Measurements from ENCODE around the gene RIPOR2.
"Not testable (repeated sequence)": the region's sequence is repeated elsewhere in the genome, so short reads cannot be mapped to it uniquely, and the experiment has no call there.

The RIPOR2 gene

DNA sequence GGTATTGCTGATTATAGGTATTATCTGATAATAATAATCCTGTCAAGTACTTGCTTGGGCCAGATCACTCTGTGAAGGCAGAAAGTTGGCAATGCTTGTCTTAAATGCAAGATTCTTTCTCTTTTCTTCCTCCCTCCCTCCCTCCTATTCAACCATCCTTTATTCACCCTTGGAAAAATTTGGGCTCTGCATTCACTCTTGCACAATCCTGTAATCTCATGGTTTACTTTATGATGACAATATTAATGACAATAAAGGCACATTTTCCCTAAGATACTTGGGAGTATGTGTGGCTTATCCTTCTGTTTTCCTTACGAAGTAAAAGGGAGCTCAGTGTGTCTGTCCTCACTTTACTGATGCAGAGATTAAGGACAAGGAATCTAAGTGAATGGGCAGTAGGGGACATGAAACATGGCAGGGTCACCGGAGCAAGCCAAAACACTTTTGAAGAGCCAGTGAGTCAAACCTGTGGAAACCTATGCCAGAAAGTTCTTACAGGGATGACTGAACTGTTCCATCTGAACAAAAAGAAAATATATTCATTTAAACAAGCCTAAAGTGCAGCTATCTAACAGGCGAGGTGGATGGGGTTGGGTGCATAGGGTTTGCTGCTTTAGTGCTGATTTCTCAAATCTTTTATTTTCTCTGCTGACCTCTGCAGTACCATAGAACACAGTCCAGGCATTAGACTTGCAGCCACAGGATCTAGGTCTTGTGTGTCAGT, 14.6 kb upstream of the RIPOR2 start:
- no peak for DNase-seq

DNA sequence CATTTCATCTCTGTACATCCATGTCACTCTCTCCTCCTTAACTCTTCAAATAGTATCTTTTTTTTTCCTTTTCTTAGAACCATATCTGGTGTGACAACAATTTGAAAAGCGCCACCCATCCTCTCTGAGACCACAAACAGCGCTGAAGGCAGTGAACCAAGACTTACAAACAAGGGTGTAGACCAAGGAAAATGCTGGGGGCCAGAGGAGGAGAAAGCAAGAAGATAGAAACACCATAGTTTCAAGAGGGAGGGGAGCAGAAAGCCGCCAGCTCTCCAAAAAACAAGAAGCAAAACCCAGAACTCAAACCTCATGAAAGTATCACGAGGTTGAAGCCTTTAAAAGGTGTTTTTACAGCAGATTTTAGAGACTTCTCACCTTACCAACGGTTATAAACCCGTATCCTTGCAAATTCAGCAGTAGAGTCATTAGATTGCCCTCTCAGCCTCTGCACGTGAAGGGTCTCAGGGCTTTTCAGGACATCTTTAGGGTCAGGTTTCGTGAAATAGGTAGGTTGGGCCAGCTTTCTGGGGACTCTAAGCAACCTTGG, 13.3 kb upstream of the RIPOR2 start:
- DNase-seq = peak; percentile 88

DNA sequence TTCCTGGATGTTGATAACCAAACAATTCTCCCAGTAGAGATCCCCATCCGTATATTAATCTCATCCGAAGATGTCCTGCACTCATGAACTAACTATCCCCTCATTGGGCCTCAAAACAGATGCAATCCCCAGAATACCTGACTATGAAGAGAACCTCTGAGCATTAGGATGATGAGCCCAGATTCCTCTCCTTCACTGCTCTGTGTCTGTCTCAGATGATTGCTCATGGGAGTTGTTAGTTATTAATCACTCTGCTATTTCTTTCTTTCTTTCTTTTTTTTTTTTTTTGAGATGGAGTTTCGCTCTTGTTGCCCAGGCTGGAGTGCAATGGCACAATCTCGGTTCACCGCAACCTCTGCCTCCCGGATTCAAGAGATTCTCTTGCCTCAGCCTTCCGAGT, 12.5 kb upstream of the RIPOR2 start:
- not testable (repeated sequence) for DNase-seq

DNA sequence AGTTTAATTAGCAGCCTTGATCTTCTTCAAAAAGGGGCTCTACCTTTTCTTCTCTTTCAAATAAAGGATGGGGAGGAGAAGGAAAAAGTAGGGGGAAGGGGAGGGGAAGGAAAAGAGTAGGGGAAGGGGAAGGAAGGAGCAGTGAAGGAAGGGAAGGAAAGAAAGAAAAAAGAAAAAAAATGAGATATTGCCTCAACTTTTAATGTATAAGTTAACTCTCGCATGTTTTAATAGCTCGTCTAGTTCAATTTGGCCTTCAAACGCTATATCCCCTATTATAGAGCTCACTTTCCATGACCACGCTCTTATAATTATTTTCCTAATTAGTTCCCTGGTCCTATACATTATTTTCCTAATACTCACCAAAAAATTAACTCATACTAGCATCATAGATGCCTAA, 11.9 kb upstream of the RIPOR2 start:
- DNase-seq = no peak

GRCh38 chr6:24945054-24945453, 9.3 kb upstream of the RIPOR2 start:
- DNase-seq = no peak

GRCh38 chr6:24943774-24944173, 8.0 kb upstream of the RIPOR2 start:
- no peak for DNase-seq

GRCh38 chr6:24940311-24940917, 4.7 kb upstream of the RIPOR2 start:
- no peak for DNase-seq

GRCh38 chr6:24936641-24937317, 1.0 kb upstream of the RIPOR2 start:
- DNase-seq = peak; percentile 92

- peak; percentile 74 for DNase-seq
These were observed 1.8 kb downstream of the RIPOR2 start for GRCh38 chr6:24933868-24934401.

GRCh38 chr6:24933266-24933665, 2.5 kb downstream of the RIPOR2 start:
- DNase-seq = no peak

DNA sequence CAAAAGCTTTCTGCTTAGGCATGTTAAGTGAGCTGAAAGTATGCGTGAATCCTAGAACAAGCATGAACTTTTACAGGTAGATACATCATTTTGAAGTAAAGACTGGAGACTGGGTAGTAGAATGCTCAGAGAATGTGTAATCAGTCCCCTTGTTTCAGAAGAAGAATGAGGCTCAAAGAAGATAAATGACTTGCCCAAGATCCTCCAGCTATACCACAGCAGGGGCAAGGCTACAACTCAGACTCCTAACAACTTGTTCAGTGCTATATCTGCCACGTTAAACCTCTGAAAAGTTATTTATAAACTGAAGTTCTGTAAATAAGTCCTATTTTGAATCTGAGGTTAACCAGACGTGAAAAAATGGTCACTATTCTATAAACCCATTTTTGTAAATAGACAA, 2.9 kb downstream of the RIPOR2 start:
- peak; percentile 64 for DNase-seq

GRCh38 chr6:24931718-24932691, 3.8 kb downstream of the RIPOR2 start:
- DNase-seq = peak; percentile 80

DNA sequence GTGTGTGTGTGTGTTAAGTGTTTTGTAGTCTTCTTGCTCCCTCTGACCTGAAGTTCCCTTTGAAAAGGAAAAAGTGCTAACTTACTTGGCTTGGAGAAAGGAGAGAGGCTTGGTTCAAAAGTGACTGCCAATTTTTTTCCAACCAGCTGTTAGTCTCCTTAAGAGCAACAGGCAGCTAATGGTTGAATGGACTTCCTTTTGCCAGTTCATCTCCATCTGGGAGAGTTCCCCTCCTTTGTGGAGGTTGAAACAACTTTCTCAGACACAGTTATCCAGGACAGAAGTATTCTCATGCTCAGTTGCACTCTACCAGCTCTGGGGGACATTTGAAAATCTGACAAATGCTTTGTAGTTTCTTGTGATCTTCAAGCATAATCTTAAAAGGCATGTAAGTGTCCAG, 4.5 kb downstream of the RIPOR2 start:
- DNase-seq = no peak

- no peak for DNase-seq
These were observed 5.3 kb downstream of the RIPOR2 start for GRCh38 chr6:24930431-24930871.

DNA sequence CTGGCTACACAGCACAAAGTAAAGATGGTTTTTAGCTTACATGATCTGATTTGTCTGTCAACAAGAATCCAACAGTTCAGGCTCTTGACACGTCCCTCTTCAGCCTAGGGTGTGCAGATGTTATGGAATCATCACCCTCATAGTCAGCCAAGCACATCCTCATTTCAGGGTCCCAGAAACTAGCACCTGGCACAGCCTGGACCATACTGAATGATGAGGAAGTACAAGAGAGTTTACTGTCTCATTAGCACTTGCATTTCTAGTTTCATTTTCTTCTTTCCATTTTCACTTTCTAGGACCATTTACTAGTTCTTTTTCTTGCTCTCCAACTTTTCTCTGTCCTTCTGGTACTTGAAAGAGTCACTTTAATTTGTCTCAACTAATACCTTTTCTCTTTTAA, 6.5 kb downstream of the RIPOR2 start:
- DNase-seq = no peak

- peak; percentile 72 for DNase-seq
These were observed 7.6 kb downstream of the RIPOR2 start for GRCh38 chr6:24927985-24928745.

GRCh38 chr6:24927277-24927955, 8.3 kb downstream of the RIPOR2 start:
- peak; percentile 52 for DNase-seq

GRCh38 chr6:24926647-24927046, 9.1 kb downstream of the RIPOR2 start:
- not testable (repeated sequence) for DNase-seq

GRCh38 chr6:24926192-24926591, 9.6 kb downstream of the RIPOR2 start:
- peak; percentile 55 for DNase-seq

- no peak for DNase-seq
These were observed 10.1 kb downstream of the RIPOR2 start for GRCh38 chr6:24925661-24926060.
